ENCODE measurements around the gene PCGF5.

Gene PCGF5

DNA sequence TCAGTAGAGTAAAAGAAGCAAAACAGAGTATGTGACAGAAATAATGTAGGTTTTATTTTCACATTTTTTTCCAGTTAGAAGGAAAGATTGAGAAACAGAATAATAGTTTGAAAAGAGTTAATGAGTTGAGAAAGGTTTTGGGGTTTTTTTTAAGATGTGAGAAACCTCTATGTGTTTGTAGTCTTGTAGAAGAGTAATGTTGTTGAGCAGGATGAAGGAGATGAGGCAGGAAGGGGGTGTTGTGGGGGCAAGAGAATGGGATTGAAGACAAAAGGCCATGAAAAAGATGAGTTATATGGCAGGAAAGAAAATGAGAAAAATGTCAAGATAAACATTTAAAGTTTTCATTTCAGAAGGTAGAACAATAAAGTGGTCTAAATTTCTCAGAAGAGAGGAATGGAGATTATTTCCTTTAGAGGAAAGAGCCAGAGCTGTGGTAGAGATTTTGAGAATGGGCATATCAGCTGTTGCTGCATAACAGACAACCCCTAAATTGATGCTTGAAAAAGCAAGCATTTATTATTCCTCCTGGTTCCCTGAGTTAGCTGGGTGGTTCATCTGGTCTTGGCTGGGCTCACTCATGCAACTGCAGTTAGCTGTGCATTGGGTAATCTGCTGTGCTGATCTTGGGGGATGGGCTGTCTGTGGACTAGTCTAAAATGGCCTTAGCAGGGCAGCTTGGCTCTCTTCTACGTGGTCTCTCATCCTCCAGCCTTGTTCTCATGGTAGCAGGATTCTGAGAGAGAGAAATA lies 27.1 kb downstream of the PCGF5 start:
- TF ChIP-seq KLF9 (tag by site-specific recombination; IDR thresholded peaks at IDR 0.05; ENCODE audit: low read depth) = no peak
- no peak for TF ChIP-seq ZNF2 (tag by site-specific recombination; IDR thresholded peaks at IDR 0.05)
- TF ChIP-seq TRIM28 (IDR thresholded peaks at IDR 0.05; ENCODE audit: borderline replicate concordance, low read length) = 0 out of 2 replicates have a peak, but pooled peaks have one; percentile 20
- no peak for TF ChIP-seq ZNF514 (tag by site-specific recombination; IDR thresholded peaks at IDR 0.05)
- no peak for TF ChIP-seq ZNF785 (tag by site-specific recombination; IDR thresholded peaks at IDR 0.05)
- peak; percentile 60 for TF ChIP-seq ZBTB17 (tag by site-specific recombination; IDR thresholded peaks at IDR 0.05)
- no peak for TF ChIP-seq ZNF302 (tag by site-specific recombination; IDR thresholded peaks at IDR 0.05; ENCODE audit: low read depth)
- TF ChIP-seq MYNN (tag by site-specific recombination; IDR thresholded peaks at IDR 0.05; ENCODE audit: borderline replicate concordance) = no peak
- no peak for TF ChIP-seq ZNF416 (tag by site-specific recombination; IDR thresholded peaks at IDR 0.05)
- ChIA-PET POLR2A (no interaction called here), CTCF (interaction anchor here (1.6 to 5.8 kb wide), 4 partner anchors 158 to 368 kb away, joined by 3 to 87 read pairs (median 49); no protein-coding TSS in a partner anchor)
- Histone ChIP-seq H3K27ac (ENCODE audit: extremely low read depth, low read depth, low read length) (no peak overlapping the region), H3K4me1 (ENCODE audit: control insufficient read depth, insufficient read depth, low read length) (peaks cover 8% of the 10 kb centered on the region; the same call in 1 of the 2 replicates), H3K9me3 (ENCODE audit: control insufficient read depth, insufficient read depth, low read depth, low read length) (no peaks in the 10 kb centered on the region), H3K4me3 (ENCODE audit: low read depth, low read length) (no peak overlapping the region), H3K36me3 (ENCODE audit: control insufficient read depth in 2 of 2, insufficient read depth in 1 of 2, low read length in 2 of 2) (peaks cover 5 to 8% of the 10 kb centered on the region in 2 experiments; a peak in 2 of 3 replicates)

DNA sequence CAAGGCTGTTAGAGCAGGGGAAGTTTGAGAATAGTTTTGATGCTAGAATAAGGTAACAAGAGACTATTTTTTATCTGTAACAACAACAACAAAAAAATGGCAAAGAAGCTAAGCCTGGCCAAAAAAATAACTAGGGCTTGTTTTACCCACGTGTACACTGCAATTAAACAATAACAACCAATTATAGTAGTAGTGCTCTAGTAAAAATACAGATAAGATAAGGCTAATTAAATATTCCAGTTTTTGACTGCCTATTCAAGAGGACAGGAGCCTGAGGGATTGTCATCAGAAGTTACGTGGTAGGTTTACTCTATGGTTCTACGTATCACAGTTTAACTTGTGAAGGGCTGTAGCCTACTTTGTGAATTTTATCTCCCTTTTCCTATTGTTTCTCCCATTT lies 29.2 kb downstream of the PCGF5 start:
- Histone ChIP-seq H3K27ac (ENCODE audit: extremely low read depth, low read depth, low read length) (no peak overlapping the region), H3K4me3 (ENCODE audit: low read depth, low read length) (no peak overlapping the region), H3K36me3 (ENCODE audit: control insufficient read depth in 2 of 2, insufficient read depth in 1 of 2, low read length in 2 of 2) (peaks cover 12 to 26% of the 10 kb centered on the region in 2 experiments), H3K9me3 (ENCODE audit: control insufficient read depth, insufficient read depth, low read depth, low read length) (no peaks in the 10 kb centered on the region), H3K4me1 (ENCODE audit: control insufficient read depth, insufficient read depth, low read length) (peaks cover 8% of the 10 kb centered on the region; the same call in 1 of the 2 replicates)
- ChIA-PET CTCF (interaction anchor here (0.6 to 5.8 kb wide), 20 partner anchors 9 to 384 kb away, joined by 3 to 87 read pairs (median 6); no protein-coding TSS in a partner anchor), POLR2A (interaction anchor here (0.7 to 1.1 kb wide), 2 partner anchors 173 to 242 kb away, joined by 4 read pairs; no protein-coding TSS in a partner anchor)
- TF ChIP-seq, protein P1, sequence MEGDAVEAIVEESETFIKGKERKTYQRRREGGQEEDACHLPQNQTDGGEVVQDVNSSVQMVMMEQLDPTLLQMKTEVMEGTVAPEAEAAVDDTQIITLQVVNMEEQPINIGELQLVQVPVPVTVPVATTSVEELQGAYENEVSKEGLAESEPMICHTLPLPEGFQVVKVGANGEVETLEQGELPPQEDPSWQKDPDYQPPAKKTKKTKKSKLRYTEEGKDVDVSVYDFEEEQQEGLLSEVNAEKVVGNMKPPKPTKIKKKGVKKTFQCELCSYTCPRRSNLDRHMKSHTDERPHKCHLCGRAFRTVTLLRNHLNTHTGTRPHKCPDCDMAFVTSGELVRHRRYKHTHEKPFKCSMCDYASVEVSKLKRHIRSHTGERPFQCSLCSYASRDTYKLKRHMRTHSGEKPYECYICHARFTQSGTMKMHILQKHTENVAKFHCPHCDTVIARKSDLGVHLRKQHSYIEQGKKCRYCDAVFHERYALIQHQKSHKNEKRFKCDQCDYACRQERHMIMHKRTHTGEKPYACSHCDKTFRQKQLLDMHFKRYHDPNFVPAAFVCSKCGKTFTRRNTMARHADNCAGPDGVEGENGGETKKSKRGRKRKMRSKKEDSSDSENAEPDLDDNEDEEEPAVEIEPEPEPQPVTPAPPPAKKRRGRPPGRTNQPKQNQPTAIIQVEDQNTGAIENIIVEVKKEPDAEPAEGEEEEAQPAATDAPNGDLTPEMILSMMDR (tag by site-specific recombination; IDR thresholded peaks at IDR 0.05) = no peak
- TF ChIP-seq ZBTB21 (tag by site-specific recombination; IDR thresholded peaks at IDR 0.05) = no peak
- no peak for TF ChIP-seq ZNF621 (tag by site-specific recombination; IDR thresholded peaks at IDR 0.05)
- TF ChIP-seq ZNF184 (tag by site-specific recombination; IDR thresholded peaks at IDR 0.05) = no peak
- TF ChIP-seq ZFP69B (tag by site-specific recombination; IDR thresholded peaks at IDR 0.05) = no peak
- TF ChIP-seq OSR2 (tag by site-specific recombination; IDR thresholded peaks at IDR 0.05) = peak; percentile 58; the same call in 1 of the 2 replicates
- TF ChIP-seq, protein P2, sequence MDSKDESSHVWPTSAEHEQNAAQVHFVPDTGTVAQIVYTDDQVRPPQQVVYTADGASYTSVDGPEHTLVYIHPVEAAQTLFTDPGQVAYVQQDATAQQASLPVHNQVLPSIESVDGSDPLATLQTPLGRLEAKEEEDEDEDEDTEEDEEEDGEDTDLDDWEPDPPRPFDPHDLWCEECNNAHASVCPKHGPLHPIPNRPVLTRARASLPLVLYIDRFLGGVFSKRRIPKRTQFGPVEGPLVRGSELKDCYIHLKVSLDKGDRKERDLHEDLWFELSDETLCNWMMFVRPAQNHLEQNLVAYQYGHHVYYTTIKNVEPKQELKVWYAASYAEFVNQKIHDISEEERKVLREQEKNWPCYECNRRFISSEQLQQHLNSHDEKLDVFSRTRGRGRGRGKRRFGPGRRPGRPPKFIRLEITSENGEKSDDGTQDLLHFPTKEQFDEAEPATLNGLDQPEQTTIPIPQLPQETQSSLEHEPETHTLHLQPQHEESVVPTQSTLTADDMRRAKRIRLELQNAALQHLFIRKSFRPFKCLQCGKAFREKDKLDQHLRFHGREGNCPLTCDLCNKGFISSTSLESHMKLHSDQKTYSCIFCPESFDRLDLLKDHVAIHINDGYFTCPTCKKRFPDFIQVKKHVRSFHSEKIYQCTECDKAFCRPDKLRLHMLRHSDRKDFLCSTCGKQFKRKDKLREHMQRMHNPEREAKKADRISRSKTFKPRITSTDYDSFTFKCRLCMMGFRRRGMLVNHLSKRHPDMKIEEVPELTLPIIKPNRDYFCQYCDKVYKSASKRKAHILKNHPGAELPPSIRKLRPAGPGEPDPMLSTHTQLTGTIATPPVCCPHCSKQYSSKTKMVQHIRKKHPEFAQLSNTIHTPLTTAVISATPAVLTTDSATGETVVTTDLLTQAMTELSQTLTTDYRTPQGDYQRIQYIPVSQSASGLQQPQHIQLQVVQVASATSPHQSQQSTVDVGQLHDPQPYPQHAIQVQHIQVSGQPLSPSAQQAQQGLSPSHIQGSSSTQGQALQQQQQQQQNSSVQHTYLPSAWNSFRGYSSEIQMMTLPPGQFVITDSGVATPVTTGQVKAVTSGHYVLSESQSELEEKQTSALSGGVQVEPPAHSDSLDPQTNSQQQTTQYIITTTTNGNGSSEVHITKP (tag by site-specific recombination; IDR thresholded peaks at IDR 0.05) = no peak
- TF ChIP-seq ZNF561 (tag by site-specific recombination; IDR thresholded peaks at IDR 0.05; ENCODE audit: borderline replicate concordance) = no peak
- no peak for TF ChIP-seq ZIC2 (tag by site-specific recombination; IDR thresholded peaks at IDR 0.05)
- TF ChIP-seq SP3 (tag by site-specific recombination; IDR thresholded peaks at IDR 0.05) = no peak
- TF ChIP-seq HOXA7 (CRISPR knock-in tag; IDR thresholded peaks at IDR 0.05; ENCODE audit: borderline replicate concordance) = no peak
- TF ChIP-seq, protein P3, sequence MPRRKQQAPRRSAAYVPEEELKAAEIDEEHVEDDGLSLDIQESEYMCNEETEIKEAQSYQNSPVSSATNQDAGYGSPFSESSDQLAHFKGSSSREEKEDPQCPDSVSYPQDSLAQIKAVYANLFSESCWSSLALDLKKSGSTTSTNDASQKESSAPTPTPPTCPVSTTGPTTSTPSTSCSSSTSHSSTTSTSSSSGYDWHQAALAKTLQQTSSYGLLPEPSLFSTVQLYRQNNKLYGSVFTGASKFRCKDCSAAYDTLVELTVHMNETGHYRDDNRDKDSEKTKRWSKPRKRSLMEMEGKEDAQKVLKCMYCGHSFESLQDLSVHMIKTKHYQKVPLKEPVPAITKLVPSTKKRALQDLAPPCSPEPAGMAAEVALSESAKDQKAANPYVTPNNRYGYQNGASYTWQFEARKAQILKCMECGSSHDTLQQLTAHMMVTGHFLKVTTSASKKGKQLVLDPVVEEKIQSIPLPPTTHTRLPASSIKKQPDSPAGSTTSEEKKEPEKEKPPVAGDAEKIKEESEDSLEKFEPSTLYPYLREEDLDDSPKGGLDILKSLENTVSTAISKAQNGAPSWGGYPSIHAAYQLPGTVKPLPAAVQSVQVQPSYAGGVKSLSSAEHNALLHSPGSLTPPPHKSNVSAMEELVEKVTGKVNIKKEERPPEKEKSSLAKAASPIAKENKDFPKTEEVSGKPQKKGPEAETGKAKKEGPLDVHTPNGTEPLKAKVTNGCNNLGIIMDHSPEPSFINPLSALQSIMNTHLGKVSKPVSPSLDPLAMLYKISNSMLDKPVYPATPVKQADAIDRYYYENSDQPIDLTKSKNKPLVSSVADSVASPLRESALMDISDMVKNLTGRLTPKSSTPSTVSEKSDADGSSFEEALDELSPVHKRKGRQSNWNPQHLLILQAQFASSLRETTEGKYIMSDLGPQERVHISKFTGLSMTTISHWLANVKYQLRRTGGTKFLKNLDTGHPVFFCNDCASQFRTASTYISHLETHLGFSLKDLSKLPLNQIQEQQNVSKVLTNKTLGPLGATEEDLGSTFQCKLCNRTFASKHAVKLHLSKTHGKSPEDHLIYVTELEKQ (tag by site-specific recombination; IDR thresholded peaks at IDR 0.05; ENCODE audit: borderline replicate concordance) = no peak
- TF ChIP-seq GLIS2 (tag by site-specific recombination; IDR thresholded peaks at IDR 0.05) = no peak
- no peak for TF ChIP-seq ZFP37 (tag by site-specific recombination; IDR thresholded peaks at IDR 0.05)
- TF ChIP-seq, protein P4, sequence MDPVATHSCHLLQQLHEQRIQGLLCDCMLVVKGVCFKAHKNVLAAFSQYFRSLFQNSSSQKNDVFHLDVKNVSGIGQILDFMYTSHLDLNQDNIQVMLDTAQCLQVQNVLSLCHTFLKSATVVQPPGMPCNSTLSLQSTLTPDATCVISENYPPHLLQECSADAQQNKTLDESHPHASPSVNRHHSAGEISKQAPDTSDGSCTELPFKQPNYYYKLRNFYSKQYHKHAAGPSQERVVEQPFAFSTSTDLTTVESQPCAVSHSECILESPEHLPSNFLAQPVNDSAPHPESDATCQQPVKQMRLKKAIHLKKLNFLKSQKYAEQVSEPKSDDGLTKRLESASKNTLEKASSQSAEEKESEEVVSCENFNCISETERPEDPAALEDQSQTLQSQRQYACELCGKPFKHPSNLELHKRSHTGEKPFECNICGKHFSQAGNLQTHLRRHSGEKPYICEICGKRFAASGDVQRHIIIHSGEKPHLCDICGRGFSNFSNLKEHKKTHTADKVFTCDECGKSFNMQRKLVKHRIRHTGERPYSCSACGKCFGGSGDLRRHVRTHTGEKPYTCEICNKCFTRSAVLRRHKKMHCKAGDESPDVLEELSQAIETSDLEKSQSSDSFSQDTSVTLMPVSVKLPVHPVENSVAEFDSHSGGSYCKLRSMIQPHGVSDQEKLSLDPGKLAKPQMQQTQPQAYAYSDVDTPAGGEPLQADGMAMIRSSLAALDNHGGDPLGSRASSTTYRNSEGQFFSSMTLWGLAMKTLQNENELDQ (tag by site-specific recombination; IDR thresholded peaks at IDR 0.05; ENCODE audit: low read depth) = no peak

Data from HEK293 (cell line).